Psoas muscle (tissue), 8 donors: ENCODE results near the gene SCN2A. TPM values are rescaled to one million over a fixed set of nuclear protein-coding genes. Genes with fewer than 3 reads are reported as not detected.

Source experiments
- ATAC-seq, 4 donors: fragments of 200-7000 bp; cut with Tn5 transposase; one replicate each; pipeline ENCODE4 v1.9.1; 2020; ENCODE audit warnings: moderate library complexity in 3 of 4, mild to moderate bottlenecking in 2 of 4
- DNase-seq, 2 donors: peaks; one replicate each; pipeline ENCODE4 v3.0.0-alpha.2; 2020
- H3K27ac ChIP-seq: fragments of 200-600 bp; one replicate; pipeline ENCODE4 v1.8.0; 2022
- H3K27me3 ChIP-seq, 3 donors: fragments of 200-600 bp in 1 of 3; one replicate each; pipeline versions ENCODE4 v1.6.1 to v1.8.0; 2013 to 2022; ENCODE audit warnings: low read length in 2 of 3, mild to moderate bottlenecking in 2 of 3, moderate library complexity in 1 of 3; ENCODE audit not compliant: insufficient read depth in 3 of 3
- H3K36me3 ChIP-seq, 2 donors: fragments of 200-600 bp in 1 of 2; one replicate each; pipeline versions ENCODE4 v1.6.1 to v1.8.0; 2013 to 2022; ENCODE audit warnings: low read depth in 1 of 2, mild to moderate bottlenecking in 1 of 2, moderate library complexity in 1 of 2; ENCODE audit not compliant: insufficient read depth in 1 of 2
- H3K4me1 ChIP-seq: fragments of 200-600 bp; one replicate; pipeline ENCODE4 v1.8.0; 2022
- H3K4me3 ChIP-seq: fragments of 200-600 bp; one replicate; pipeline ENCODE4 v1.8.0; 2022; ENCODE audit warnings: mild to moderate bottlenecking
- H3K9me3 ChIP-seq: fragments of 200-600 bp; one replicate; pipeline ENCODE4 v1.8.0; 2022
- CTCF ChIP-seq: fragments of 200-600 bp; IDR thresholded peaks from one replicate; pipeline ENCODE4 v1.8.0; 2022; ENCODE audit warnings: antibody characterized with exemption
- WGBS, 3 donors: extraction: QIAGEN DNeasy Blood & Tissue Kit; methylation state at CpG; one replicate each; pipeline versions ENCODE4 v1.1.6 to v1.1.7; 2013; 5-methylcytosine and 5-hydroxymethylcytosine counted together
- intact Hi-C, 2 donors: fragments of 100-400 bp; cut with DNase I; formaldehyde crosslinking; loops; one replicate each; pipeline versions ENCODE4 v1.11.0 to v1.14.2; 2022
- polyA plus RNA-seq, 3 donors: library from polyadenylated mRNA; stranded (reverse); fragments of 200-250 nt; gene quantifications; one replicate each; pipeline ENCODE4 v1.2.3, GENCODE V29; 2013
- total RNA-seq, 4 donors: library from RNA; stranded (reverse); fragmentation: NEBNext Ultra II Directional in 2 of 4; extraction: Animal tissue kit (Norgen Biotek cat#: 25700) in 2 of 4; gene quantifications; one replicate each; pipeline versions ENCODE4 v1.2.1 to v1.2.4, GENCODE V29; 2021 to 2023
- donor health status: healthy with polysubstance abuse.
- donor health status: DM: no; HTN: no; CAD: no; lungs with moderate emphysema.
- donor health status: Bipolar disorder and iron deficiency.
- donor health status: healthy.
- donor health status: DM: yes; HTN: yes; CAD: no.
- donor health status: DM: no; HTN: no; CAD: no.
- donor health status: DM: no; HTN: no; CAD: no.
- donor health status: DM: yes; HTN: yes; CAD: no.

The SCN2A gene
- total and polyA plus RNA-seq, 7 donors: under 0.01 to 0.03 TPM; not detected in 5

DNA sequence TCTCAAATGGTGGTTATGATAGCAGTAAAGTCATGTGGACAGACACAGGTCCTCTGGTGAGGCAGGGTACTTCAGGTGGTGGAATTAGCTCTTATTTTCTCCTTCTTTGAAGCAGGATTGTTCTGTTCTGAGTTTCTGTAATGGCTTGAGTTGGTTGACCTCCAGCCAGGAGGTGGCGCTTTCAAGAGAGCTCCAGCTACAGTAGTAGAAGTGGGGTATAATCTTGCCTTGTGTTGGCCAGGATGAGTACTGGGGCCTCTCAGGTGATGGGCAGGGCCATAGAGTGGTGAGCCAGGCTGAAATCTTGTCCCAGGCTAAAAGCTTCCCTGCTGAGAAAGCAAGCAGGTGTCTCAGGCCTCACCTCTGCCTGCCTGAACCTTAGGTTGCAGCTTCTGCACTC lies 177.8 kb downstream of the SCN2A start:
- TF ChIP-seq CTCF: no peak
- WGBS, 3 donors: 100% methylated on average over 1 of the region's 1 CpG
- Histone ChIP-seq H3K36me3 (no peaks in the 10 kb centered on the region), H3K4me3 (no peak overlapping the region), H3K4me1 (no peaks in the 10 kb centered on the region), H3K27ac (no peak overlapping the region), H3K9me3 (no peaks in the 10 kb centered on the region), H3K27me3 (no peaks in the 10 kb centered on the region)
- ATAC-seq: no peak
- DNase-seq: no peak
- intact Hi-C loops: no loop called here

DNA sequence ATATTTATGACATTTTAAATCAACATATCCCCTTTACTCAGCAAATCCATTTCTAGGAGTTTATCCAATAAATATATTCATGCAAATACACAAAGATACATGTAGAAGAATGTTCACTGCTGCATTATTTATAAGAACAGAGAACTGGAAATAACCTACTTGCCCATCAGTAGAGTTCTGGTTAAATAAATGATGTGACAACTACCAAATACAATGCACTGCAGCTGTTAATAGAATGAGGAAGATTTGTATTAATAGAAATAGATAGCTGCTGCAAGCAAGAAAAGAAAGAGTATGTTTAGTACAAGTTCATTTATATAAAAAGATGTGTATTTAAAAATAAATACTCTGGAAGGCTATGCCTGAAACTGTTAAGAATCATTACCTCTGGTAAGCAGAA lies 181.0 kb downstream of the SCN2A start:
- no peak for DNase-seq

DNA sequence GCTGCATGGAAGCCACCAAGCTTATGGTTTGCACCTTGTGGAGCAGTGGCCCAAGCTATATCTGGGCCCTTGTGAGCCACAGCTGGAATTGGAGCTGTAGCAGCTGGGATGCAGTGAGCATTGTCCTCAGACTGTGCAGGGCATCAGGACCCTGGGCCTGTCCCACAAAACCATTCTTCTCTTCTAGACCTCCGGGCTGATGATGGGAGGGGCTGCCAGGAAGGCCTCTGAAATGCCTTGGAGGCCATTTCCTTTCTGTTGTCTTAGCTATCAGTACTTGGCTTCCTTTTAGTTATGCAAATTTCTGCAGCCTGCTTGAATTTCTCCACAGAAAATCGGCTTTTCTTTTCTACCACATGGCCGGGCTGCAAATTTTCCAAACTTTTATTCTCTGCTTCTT lies 183.9 kb downstream of the SCN2A start:
- no peak for DNase-seq
- 74 to 89% (median 86%) methylated on average over 3 of the region's 3 CpGs for WGBS, 3 donors

More for the DNA sequence above, 181.0 kb downstream of the SCN2A start:
- intact Hi-C loops: no loop called here
- no peaks in the 10 kb centered on the region for H3K4me1 ChIP-seq
- no peaks in the 10 kb centered on the region for H3K36me3 ChIP-seq
- H3K4me3 ChIP-seq: no peak overlapping the region
- no peak overlapping the region for H3K27ac ChIP-seq
- no peaks in the 10 kb centered on the region for H3K27me3 ChIP-seq
- TF ChIP-seq CTCF: no peak
- H3K9me3 ChIP-seq: peaks cover 2% of the 10 kb centered on the region
- no peak for ATAC-seq

GRCh38 chr2:165425556-165425955 lies 186.3 kb downstream of the SCN2A start:
- DNase-seq (no peak), ATAC-seq (no peak)
- no peak for TF ChIP-seq CTCF
- WGBS, 3 donors: 78 to 90% (median 80%) methylated on average over 2 of the region's 2 CpGs
- Histone ChIP-seq H3K4me1 (no peaks in the 10 kb centered on the region), H3K27me3 (no peaks in the 10 kb centered on the region), H3K36me3 (no peaks in the 10 kb centered on the region), H3K4me3 (no peak overlapping the region), H3K9me3 (peaks cover 2% of the 10 kb centered on the region), H3K27ac (no peak overlapping the region)
- intact Hi-C loops: no loop called here

More for the DNA sequence above, 183.9 kb downstream of the SCN2A start:
- Histone ChIP-seq H3K27ac (no peak overlapping the region), H3K36me3 (no peaks in the 10 kb centered on the region), H3K4me1 (no peaks in the 10 kb centered on the region), H3K4me3 (no peak overlapping the region), H3K27me3 (no peaks in the 10 kb centered on the region), H3K9me3 (peaks cover 2% of the 10 kb centered on the region)
- intact Hi-C loops: no loop called here
- TF ChIP-seq CTCF: no peak
- no peak for ATAC-seq

DNA sequence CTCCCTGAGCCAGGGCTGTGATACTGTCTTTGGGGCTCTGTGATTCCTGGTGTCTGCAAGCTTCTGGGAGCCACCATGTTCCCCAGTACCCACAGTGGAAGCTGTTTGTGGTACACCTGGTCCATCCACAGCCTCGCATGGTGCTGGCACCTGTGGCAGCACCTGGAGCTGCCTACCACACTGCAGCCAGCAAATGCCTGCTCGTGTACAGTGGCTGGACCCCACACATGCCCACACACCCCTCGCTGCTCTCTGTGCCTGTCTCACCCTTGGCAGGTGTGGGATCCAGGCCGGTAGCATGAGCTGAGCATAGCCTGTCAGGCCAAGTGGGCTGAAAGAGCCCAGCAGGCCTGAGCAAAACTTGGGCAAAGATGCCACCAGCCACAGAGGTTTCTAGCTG lies 188.5 kb downstream of the SCN2A start:
- Histone ChIP-seq H3K4me1 (no peaks in the 10 kb centered on the region), H3K27ac (no peak overlapping the region), H3K4me3 (no peak overlapping the region), H3K36me3 (no peaks in the 10 kb centered on the region), H3K9me3 (peaks cover 2% of the 10 kb centered on the region), H3K27me3 (no peaks in the 10 kb centered on the region)
- no peak for TF ChIP-seq CTCF
- intact Hi-C loops: no loop called here
- 62 to 81% (median 68%) methylated on average over 4 of the region's 4 CpGs for WGBS, 3 donors
- DNase-seq: no peak
- ATAC-seq: no peak
